ENCODE data around the gene TRPV5.

DNA sequence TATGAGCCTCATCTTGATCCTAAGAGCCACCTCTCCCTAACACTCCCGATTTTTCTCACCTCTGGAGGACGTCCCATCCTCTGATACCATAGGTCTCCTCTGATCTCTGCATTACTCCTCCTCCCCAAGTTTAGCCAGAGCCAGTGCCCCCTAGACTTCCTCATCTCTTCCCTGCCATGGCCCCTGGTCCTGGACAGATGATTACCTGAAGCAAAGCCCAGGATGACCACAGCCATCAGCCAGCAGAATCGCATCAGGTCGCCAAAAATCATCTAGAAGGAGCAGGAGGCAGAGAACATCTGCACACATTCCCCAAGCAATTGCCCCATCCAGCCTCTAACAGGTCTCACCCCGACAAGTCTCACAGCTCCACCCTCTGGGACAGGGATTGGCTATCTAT is 59.7 kb downstream of the TRPV5 start:
- TF ChIP-seq CTCF (IDR thresholded peaks at IDR 0.05) (no peak), POLR2A (IDR thresholded peaks at IDR 0.05; ENCODE audit: low read depth) (no peak), POLR2AphosphoS5 (IDR thresholded peaks at IDR 0.05) (no peak), EP300 (IDR thresholded peaks at IDR 0.05) (no peak)
